DOHH2 (cell line): Measurements from ENCODE around the gene GNAS-AS1.

ENCODE experiments used
- H3F3A ChIP-seq: fragments of 200-600 bp; sonication (generic), shearing (Covaris generic); 2 replicates; pipeline ENCODE4 v1.6.0; 2016; ENCODE audit warnings: antibody characterized with exemption, mild to moderate bottlenecking; ENCODE audit not compliant: control insufficient read depth, insufficient read depth
- H3K27ac ChIP-seq: fragments of 200-600 bp; sonication (generic); 2 replicates; pipeline ENCODE4 v1.5.1; 2014; ENCODE audit warnings: low read depth, mild to moderate bottlenecking, low read length, moderate library complexity
- H3K27me3 ChIP-seq: fragments of 200-600 bp; sonication (generic); 2 replicates; pipeline ENCODE4 v1.6.1; 2014; ENCODE audit warnings: mild to moderate bottlenecking, low read length, mixed read lengths; ENCODE audit not compliant: control insufficient read depth
- H3K36me3 ChIP-seq: fragments of 200-600 bp; sonication (generic); 2 replicates; pipeline ENCODE4 v1.6.1; 2014; ENCODE audit warnings: mild to moderate bottlenecking, low read length, moderate library complexity, mixed read lengths; ENCODE audit not compliant: control insufficient read depth
- H3K4me1 ChIP-seq: fragments of 200-600 bp; sonication (generic); 2 replicates; pipeline ENCODE4 v1.6.1; 2014; ENCODE audit warnings: mild to moderate bottlenecking, low read length, mixed read lengths; ENCODE audit not compliant: control insufficient read depth
- H3K4me2 ChIP-seq: fragments of 200-600 bp; sonication (generic); 2 replicates; pipeline ENCODE4 v1.6.0; 2014; ENCODE audit warnings: mild to moderate bottlenecking, low read length, moderate library complexity
- H3K4me3 ChIP-seq: fragments of 200-600 bp; sonication (generic); 2 replicates; pipeline ENCODE4 v1.5.1; 2014; ENCODE audit warnings: mild to moderate bottlenecking, low read length, mixed read lengths
- H3K79me2 ChIP-seq: fragments of 200-600 bp; sonication (generic); 2 replicates; pipeline ENCODE4 v1.6.1; 2014; ENCODE audit warnings: mild to moderate bottlenecking, low read length, mixed read lengths; ENCODE audit not compliant: control insufficient read depth
- H3K9me2 ChIP-seq: fragments of 200-600 bp; sonication (generic); replicated peaks from 2 replicates; pipeline ENCODE4 v1.6.1; 2014; ENCODE audit warnings: mild to moderate bottlenecking, low read length, mixed read lengths; ENCODE audit not compliant: control insufficient read depth
- H3K9me3 ChIP-seq: fragments of 200-600 bp; sonication (generic); 2 replicates; pipeline ENCODE4 v1.6.1; 2014; ENCODE audit warnings: antibody characterized with exemption, low read length, mixed read lengths; ENCODE audit not compliant: control insufficient read depth, insufficient read depth
- H4K20me1 ChIP-seq: fragments of 200-600 bp; sonication (generic); 2 replicates; pipeline ENCODE4 v1.6.0; 2014; ENCODE audit warnings: low read depth, mild to moderate bottlenecking, antibody characterized with exemption, low read length, moderate library complexity; ENCODE audit not compliant: control insufficient read depth, insufficient read depth
- CTCF ChIP-seq: fragments of 200-600 bp; sonication (generic); IDR thresholded peaks from one replicate; pipeline ENCODE4 v1.5.1; 2014; ENCODE audit warnings: antibody characterized with exemption, mild to moderate bottlenecking, low read depth, low read length; ENCODE audit not compliant: poor library complexity, severe bottlenecking
- EZH2phosphoT487 ChIP-seq: fragments of 200-600 bp; sonication (generic); IDR thresholded peaks from 2 replicates; pipeline ENCODE4 v1.6.1; 2017; ENCODE audit warnings: borderline replicate concordance, mild to moderate bottlenecking, antibody characterized with exemption, low read length, moderate library complexity, mixed read lengths

GNAS-AS1 gene

GRCh38 chr20:58787211-58788005, 63.3 kb downstream of the GNAS-AS1 start:
- H3K27me3 ChIP-seq, result peaks cover 12% of the 10 kb centered on the region
- TF ChIP-seq EZH2phosphoT487, result no peak
- TF ChIP-seq CTCF, result no peak

GRCh38 chr20:58784321-58785074, 66.2 kb downstream of the GNAS-AS1 start:
- H3K36me3 ChIP-seq, result no peaks in the 10 kb centered on the region
- H3K27ac ChIP-seq, result no peak overlapping the region
- no peak overlapping the region for H3K4me2 ChIP-seq
- H3K4me3 ChIP-seq, result no peak overlapping the region
- no peaks in the 10 kb centered on the region for H3K9me2 ChIP-seq
- H3K4me1 ChIP-seq, result no peaks in the 10 kb centered on the region
- no peak for TF ChIP-seq EZH2phosphoT487
- no peak for TF ChIP-seq CTCF
- H4K20me1 ChIP-seq, result no peaks in the 10 kb centered on the region
- H3K79me2 ChIP-seq, result no peaks in the 10 kb centered on the region
- no peaks in the 10 kb centered on the region for H3K9me3 ChIP-seq
- no peaks in the 10 kb centered on the region for H3F3A ChIP-seq
- H3K27me3 ChIP-seq, result peaks cover 20% of the 10 kb centered on the region

More at GRCh38 chr20:58787211-58788005, 63.3 kb downstream of the GNAS-AS1 start:
- no peak overlapping the region for H3K4me2 ChIP-seq
- no peaks in the 10 kb centered on the region for H3K79me2 ChIP-seq
- no peaks in the 10 kb centered on the region for H4K20me1 ChIP-seq
- H3F3A ChIP-seq, result no peaks in the 10 kb centered on the region
- no peaks in the 10 kb centered on the region for H3K36me3 ChIP-seq
- no peaks in the 10 kb centered on the region for H3K4me1 ChIP-seq
- no peak overlapping the region for H3K4me3 ChIP-seq
- H3K9me2 ChIP-seq, result no peaks in the 10 kb centered on the region
- no peaks in the 10 kb centered on the region for H3K9me3 ChIP-seq
- no peak overlapping the region for H3K27ac ChIP-seq

GRCh38 chr20:58783511-58784011, 67.1 kb downstream of the GNAS-AS1 start:
- Histone ChIP-seq H3K27me3 (peaks cover 24% of the 10 kb centered on the region), H3K9me3 (no peaks in the 10 kb centered on the region), H3K79me2 (no peaks in the 10 kb centered on the region), H4K20me1 (no peaks in the 10 kb centered on the region), H3K27ac (no peak overlapping the region), H3K4me3 (no peak overlapping the region), H3K4me1 (no peaks in the 10 kb centered on the region), H3F3A (no peaks in the 10 kb centered on the region), H3K4me2 (no peak overlapping the region), H3K9me2 (no peaks in the 10 kb centered on the region), H3K36me3 (no peaks in the 10 kb centered on the region)
- TF ChIP-seq EZH2phosphoT487 (no peak), CTCF (no peak)
